Skeletal muscle satellite cell (primary cell): ENCODE data around the gene TM9SF2.

ENCODE experiments used
- H3K27me3 ChIP-seq: 2 replicates; pipeline ENCODE4 v1.7.0; 2013; ENCODE audit warnings: low read length; ENCODE audit not compliant: control insufficient read depth, insufficient read depth
- H3K36me3 ChIP-seq: 2 replicates; pipeline ENCODE4 v1.7.0; 2013; ENCODE audit warnings: mild to moderate bottlenecking, control low read depth, low read length; ENCODE audit not compliant: insufficient read depth
- H3K4me1 ChIP-seq: 2 replicates; pipeline ENCODE4 v1.7.0; 2013; ENCODE audit warnings: low read length; ENCODE audit not compliant: control insufficient read depth, insufficient read depth
- H3K4me2 ChIP-seq: 2 replicates; pipeline ENCODE4 v1.7.0; 2013; ENCODE audit warnings: mild to moderate bottlenecking, low read length
- H3K4me3 ChIP-seq: 2 replicates; pipeline ENCODE4 v1.7.0; 2013; ENCODE audit warnings: low read length
- H3K9ac ChIP-seq: 2 replicates; pipeline ENCODE4 v1.7.0; 2013; ENCODE audit warnings: mild to moderate bottlenecking, low read depth, low read length, moderate library complexity
- H3K9me3 ChIP-seq: replicated peaks from 2 replicates; pipeline ENCODE4 v1.7.0; 2013; ENCODE audit warnings: mild to moderate bottlenecking, control low read depth, low read length

TM9SF2 gene

GRCh38 chr13:99496184-99497142 is 4.8 kb upstream of the TM9SF2 start:
- H3K9ac ChIP-seq, result peak overlapping the region; percentile 65

DNA sequence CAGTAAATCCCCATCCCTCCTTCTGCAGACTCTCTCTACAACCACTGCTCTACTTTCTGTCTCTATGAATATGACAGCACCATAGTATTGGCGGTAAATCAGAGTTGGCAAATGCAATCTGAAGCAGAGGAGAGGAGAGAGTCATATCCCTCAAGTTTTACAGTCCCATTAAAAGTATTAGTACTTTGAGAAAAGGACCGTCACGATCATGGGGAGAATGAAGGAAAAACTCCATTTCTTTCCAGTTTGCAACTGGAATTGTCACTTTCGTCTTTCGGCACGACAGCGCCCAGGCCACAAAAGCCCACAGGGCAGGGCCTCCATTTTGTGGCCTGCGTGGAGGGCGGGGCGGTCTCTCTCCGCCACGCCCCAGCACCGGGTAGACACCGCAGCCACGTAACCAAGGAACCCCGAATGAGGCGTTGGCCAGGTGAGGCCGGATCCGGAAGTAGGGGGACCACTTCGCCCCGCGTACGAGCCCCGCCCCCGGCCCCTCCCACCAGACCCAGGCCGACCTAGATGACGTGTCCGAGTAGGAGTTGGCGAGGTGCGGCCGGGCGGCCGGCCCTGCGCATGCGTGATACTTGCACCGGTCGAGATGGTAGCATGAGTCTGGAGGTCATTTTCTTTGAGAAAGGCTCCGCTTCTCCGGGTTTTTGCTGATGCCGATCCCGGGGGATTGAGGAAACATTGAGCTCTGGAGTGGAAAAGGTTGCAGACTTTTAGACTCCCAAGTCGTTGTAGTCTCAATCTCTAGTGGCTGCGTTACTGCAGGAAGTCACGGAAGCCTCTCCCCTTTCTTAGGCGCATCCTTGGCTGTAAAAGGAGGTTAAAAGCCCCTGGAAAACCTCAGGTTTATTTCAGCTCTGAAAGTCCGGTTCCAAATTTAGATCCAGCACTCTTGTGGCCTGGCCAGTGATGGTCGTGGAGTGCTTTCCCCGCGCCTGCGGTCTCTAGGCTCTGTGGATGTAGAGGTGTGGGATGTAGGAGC is 2.8 kb upstream of the TM9SF2 start:
- H3K27me3 ChIP-seq, result no peaks in the 10 kb centered on the region
- no peaks in the 10 kb centered on the region for H3K9me3 ChIP-seq
- H3K9ac ChIP-seq, result peak overlapping the region; percentile 82
- H3K4me3 ChIP-seq, result peak overlapping the region; percentile 74
- H3K4me1 ChIP-seq, result peaks cover 38% of the 10 kb centered on the region
- H3K36me3 ChIP-seq, result no peaks in the 10 kb centered on the region
- H3K4me2 ChIP-seq, result peak overlapping the region; percentile 92

More at GRCh38 chr13:99496184-99497142, 4.8 kb upstream of the TM9SF2 start:
- Histone ChIP-seq H3K9me3 (no peaks in the 10 kb centered on the region), H3K4me1 (peaks cover 28% of the 10 kb centered on the region), H3K36me3 (no peaks in the 10 kb centered on the region), H3K4me2 (peak overlapping the region; percentile 76), H3K27me3 (no peaks in the 10 kb centered on the region), H3K4me3 (peak overlapping the region; percentile 66)

- H3K4me1 ChIP-seq, result peaks cover 39% of the 10 kb centered on the region
These were observed 461 bp upstream of the TM9SF2 start for GRCh38 chr13:99500839-99501183.

DNA sequence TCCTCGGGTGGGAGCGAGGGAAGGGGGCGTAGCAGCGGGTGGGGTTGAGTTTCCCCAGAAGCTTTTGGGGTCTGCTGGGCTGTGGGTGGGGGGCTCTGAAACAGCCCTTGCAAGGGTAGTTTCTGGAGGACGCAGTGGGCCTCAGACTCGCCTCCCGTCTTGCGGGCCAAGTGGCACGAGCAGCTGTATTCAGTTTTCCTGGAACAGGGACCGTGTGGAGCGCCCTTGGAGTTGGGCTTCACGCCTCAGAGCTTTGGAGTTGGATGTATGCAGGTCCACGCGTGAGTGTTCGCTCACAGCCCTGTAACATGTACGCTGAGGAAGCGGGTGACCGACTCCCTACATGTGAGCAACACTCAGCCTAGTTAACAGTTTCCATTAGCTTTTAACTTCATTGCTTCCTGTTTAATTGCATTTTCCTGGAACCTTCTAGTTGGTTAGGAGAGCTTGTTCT is 603 bp downstream of the TM9SF2 start:
- Histone ChIP-seq H3K4me2 (peak overlapping the region; percentile 93), H3K27me3 (no peaks in the 10 kb centered on the region), H3K9ac (peak overlapping the region; percentile 94), H3K4me3 (peak overlapping the region; percentile 83), H3K4me1 (peaks cover 38% of the 10 kb centered on the region), H3K36me3 (no peaks in the 10 kb centered on the region), H3K9me3 (no peaks in the 10 kb centered on the region)

More at GRCh38 chr13:99500839-99501183, 461 bp upstream of the TM9SF2 start:
- Histone ChIP-seq H3K9me3 (no peaks in the 10 kb centered on the region), H3K36me3 (no peaks in the 10 kb centered on the region), H3K9ac (peak overlapping the region; percentile 80), H3K4me3 (peak overlapping the region; percentile 83), H3K4me2 (peak overlapping the region; percentile 95), H3K27me3 (no peaks in the 10 kb centered on the region)

DNA sequence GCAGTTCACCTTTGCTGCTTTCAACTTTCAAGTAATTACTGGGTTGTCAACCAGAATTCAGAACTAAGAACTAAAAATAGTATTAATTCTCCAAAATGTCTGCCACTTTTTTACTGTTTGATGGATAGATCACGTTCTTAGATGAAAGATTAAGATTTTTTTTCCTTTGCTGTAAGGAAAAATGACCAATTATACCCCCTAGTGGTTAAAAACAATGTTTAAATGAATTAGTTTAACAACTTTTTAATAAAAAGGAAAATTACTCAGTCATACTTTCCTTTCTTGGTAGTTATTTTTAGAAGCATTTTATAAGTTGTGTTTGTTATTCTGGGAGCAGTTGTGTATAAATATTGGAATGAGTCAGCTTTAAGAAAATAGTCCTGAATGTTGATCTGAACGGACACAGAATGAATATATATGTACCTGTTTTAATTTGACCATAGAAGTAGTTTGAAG is 4.6 kb downstream of the TM9SF2 start:
- Histone ChIP-seq H3K36me3 (peaks cover 4% of the 10 kb centered on the region), H3K9ac (peak overlapping the region; percentile 8), H3K4me2 (peak overlapping the region; percentile 62), H3K27me3 (no peaks in the 10 kb centered on the region), H3K4me1 (peaks cover 18% of the 10 kb centered on the region), H3K4me3 (no peak overlapping the region), H3K9me3 (no peaks in the 10 kb centered on the region)

- Histone ChIP-seq H3K4me1 (peaks cover 18% of the 10 kb centered on the region), H3K27me3 (no peaks in the 10 kb centered on the region), H3K4me2 (no peak overlapping the region), H3K9me3 (no peaks in the 10 kb centered on the region), H3K4me3 (no peak overlapping the region), H3K9ac (no peak overlapping the region), H3K36me3 (peaks cover 4% of the 10 kb centered on the region)
These were observed 5.4 kb downstream of the TM9SF2 start for GRCh38 chr13:99506634-99507033.

GRCh38 chr13:99507054-99507453 is 5.8 kb downstream of the TM9SF2 start:
- Histone ChIP-seq H3K4me1 (peaks cover 18% of the 10 kb centered on the region), H3K9ac (no peak overlapping the region), H3K4me2 (no peak overlapping the region), H3K27me3 (no peaks in the 10 kb centered on the region), H3K9me3 (no peaks in the 10 kb centered on the region), H3K36me3 (peaks cover 4% of the 10 kb centered on the region), H3K4me3 (no peak overlapping the region)

- no peaks in the 10 kb centered on the region for H3K9me3 ChIP-seq
- H3K27me3 ChIP-seq, result no peaks in the 10 kb centered on the region
- H3K4me1 ChIP-seq, result peaks cover 15% of the 10 kb centered on the region
- peaks cover 4% of the 10 kb centered on the region for H3K36me3 ChIP-seq
- no peak overlapping the region for H3K4me2 ChIP-seq
- no peak overlapping the region for H3K9ac ChIP-seq
- H3K4me3 ChIP-seq, result no peak overlapping the region
These were observed 6.3 kb downstream of the TM9SF2 start for GRCh38 chr13:99507551-99507950.

- Histone ChIP-seq H3K4me3 (no peak overlapping the region), H3K9ac (no peak overlapping the region), H3K4me2 (no peak overlapping the region), H3K4me1 (peaks cover 11% of the 10 kb centered on the region), H3K36me3 (peaks cover 4% of the 10 kb centered on the region), H3K27me3 (no peaks in the 10 kb centered on the region), H3K9me3 (no peaks in the 10 kb centered on the region)
These were observed 6.7 kb downstream of the TM9SF2 start for GRCh38 chr13:99507986-99508385.

DNA sequence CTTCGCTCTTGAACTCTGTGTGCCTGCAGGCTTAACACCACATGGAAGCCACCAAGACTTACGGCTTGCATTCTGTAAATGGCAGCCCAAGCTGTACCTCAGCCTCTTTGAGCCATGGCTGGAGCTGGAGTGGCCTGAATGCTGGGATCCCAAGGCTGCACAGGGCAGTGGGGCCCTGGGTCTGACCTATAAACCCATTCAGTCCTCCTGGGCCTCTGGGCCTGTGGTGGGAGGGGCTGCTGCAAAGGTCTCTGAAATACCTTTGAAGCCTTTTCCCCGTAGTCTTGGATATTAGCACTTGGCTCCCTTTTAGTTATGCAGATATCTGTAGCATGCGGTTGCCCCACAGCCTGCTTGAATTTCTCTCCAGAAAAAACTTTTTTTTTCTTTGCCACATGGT is 8.2 kb downstream of the TM9SF2 start:
- peaks cover 4% of the 10 kb centered on the region for H3K36me3 ChIP-seq
- H3K9ac ChIP-seq, result no peak overlapping the region
- peaks cover 8% of the 10 kb centered on the region for H3K4me1 ChIP-seq
- H3K4me3 ChIP-seq, result no peak overlapping the region
- H3K4me2 ChIP-seq, result no peak overlapping the region
- no peaks in the 10 kb centered on the region for H3K9me3 ChIP-seq
- H3K27me3 ChIP-seq, result no peaks in the 10 kb centered on the region

DNA sequence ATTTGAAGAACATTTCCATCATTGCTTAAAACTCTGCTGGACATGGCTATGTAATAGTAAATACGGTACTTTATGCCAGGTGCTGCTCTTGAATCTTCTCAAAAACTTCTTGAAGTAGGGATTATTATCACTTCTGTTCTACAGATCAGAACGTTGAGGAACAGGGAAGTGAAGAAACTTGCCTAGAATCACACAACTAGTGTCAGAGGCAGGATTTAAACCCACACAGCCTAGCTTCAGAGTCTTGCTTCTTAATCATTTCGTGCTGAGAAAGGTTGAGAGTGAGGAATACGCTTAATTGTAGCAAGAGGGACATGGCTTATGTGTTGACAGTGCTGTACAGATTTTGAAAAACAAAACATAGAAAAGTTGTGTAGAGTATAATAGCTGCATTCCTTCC is 13.5 kb downstream of the TM9SF2 start:
- H3K27me3 ChIP-seq, result no peaks in the 10 kb centered on the region
- H3K9me3 ChIP-seq, result no peaks in the 10 kb centered on the region
- no peak overlapping the region for H3K4me2 ChIP-seq
- H3K4me1 ChIP-seq, result no peaks in the 10 kb centered on the region
- no peak overlapping the region for H3K4me3 ChIP-seq
- peaks cover 14% of the 10 kb centered on the region for H3K36me3 ChIP-seq
- H3K9ac ChIP-seq, result no peak overlapping the region
